Lower leg skin (tissue), 3 donors: ENCODE measurements around the gene VKORC1L1.

ENCODE experiments used
- POLR2A ChIP-seq, 2 donors: fragments of 450-650 bp; IDR thresholded peaks; one replicate each; pipeline ENCODE4 v1.6.1; 2016 to 2017; ENCODE audit warnings: antibody characterized with exemption in 2 of 2, mild to moderate bottlenecking in 1 of 2, moderate library complexity in 1 of 2
- TF ChIP-seq, protein P1 (sequence below), 3 donors: fragments of 450-650 bp; IDR thresholded peaks; one replicate each; pipeline ENCODE4 v1.5.1; 2016; ENCODE audit warnings: antibody characterized with exemption in 3 of 3, mild to moderate bottlenecking in 3 of 3, moderate library complexity in 2 of 3

GRCh38 chr7:65832281-65832680, 40.6 kb upstream of the VKORC1L1 start:
- TF ChIP-seq, protein P1, sequence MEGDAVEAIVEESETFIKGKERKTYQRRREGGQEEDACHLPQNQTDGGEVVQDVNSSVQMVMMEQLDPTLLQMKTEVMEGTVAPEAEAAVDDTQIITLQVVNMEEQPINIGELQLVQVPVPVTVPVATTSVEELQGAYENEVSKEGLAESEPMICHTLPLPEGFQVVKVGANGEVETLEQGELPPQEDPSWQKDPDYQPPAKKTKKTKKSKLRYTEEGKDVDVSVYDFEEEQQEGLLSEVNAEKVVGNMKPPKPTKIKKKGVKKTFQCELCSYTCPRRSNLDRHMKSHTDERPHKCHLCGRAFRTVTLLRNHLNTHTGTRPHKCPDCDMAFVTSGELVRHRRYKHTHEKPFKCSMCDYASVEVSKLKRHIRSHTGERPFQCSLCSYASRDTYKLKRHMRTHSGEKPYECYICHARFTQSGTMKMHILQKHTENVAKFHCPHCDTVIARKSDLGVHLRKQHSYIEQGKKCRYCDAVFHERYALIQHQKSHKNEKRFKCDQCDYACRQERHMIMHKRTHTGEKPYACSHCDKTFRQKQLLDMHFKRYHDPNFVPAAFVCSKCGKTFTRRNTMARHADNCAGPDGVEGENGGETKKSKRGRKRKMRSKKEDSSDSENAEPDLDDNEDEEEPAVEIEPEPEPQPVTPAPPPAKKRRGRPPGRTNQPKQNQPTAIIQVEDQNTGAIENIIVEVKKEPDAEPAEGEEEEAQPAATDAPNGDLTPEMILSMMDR (IDR thresholded peaks at IDR 0.05): no peak
- TF ChIP-seq POLR2A (IDR thresholded peaks at IDR 0.05): no peak
